Dedifferentiated amniotic fluid mesenchymal stem cell (primary cell): ENCODE measurements around the gene ALOXE3.

Source experiments
- DNase-seq: peaks from one replicate; pipeline ENCODE4 v3.0.0-alpha.2; 2016; ENCODE audit errors: extremely low spot score

ALOXE3 gene

GRCh38 chr17:8051831-8052230 lies 66.5 kb downstream of the ALOXE3 start:
- no peak for DNase-seq

DNA sequence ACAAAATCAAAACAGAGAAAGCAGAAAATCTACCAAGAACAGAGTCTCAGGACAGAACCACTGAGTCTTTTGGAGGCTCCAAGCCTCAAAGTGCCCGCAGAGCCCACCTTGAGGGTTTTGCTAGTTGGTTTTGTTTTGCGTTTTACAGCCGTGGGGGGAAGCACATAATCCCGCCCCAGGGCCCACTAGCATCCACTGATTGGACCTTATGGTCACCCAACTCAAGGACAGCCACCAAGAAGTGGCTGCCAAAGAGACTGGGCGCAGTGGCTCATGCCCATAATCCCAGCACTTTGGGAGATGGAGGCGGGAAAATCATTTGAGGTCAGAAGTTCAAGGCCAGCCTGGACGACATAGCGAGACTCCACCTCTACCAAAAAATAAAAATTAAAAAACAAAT lies 69.6 kb downstream of the ALOXE3 start:
- no peak for DNase-seq

GRCh38 chr17:8048236-8048635 lies 70.1 kb downstream of the ALOXE3 start:
- no peak for DNase-seq

DNA sequence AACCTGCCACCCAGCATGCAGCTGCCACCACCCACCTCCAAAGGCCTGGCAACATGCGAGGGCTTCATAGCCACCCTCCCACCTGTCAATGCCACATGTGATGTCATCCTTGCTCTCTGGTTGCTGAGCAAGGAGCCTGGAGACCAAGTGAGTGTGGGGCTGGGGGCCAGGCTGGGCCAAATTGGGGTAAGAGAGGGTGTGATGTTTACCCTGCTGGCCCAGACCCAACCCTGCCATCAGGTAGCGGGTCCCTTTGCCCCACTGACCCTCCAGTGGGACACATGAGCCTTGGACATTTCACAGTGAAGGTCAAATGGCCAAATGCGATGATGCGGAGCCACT lies 70.6 kb downstream of the ALOXE3 start:
- no peak for DNase-seq

GRCh38 chr17:8046929-8047768 lies 71.2 kb downstream of the ALOXE3 start:
- DNase-seq: no peak

GRCh38 chr17:8046306-8046928 lies 71.9 kb downstream of the ALOXE3 start:
- no peak for DNase-seq
